Measurements from ENCODE around the gene PFKL.
"Not testable (repeated sequence)": the region's sequence is repeated elsewhere in the genome, so short reads cannot be mapped to it uniquely, and the experiment has no call there.

The PFKL gene

GRCh38 chr21:44327603-44327974, 27.7 kb downstream of the PFKL start:
- DNase-seq (ENCODE audit: low spot score), result no peak

GRCh38 chr21:44328242-44328895, 28.5 kb downstream of the PFKL start:
- no peak for DNase-seq (ENCODE audit: low spot score)

GRCh38 chr21:44329086-44329889, 29.4 kb downstream of the PFKL start:
- DNase-seq (ENCODE audit: low spot score), result peak; percentile 42

- no peak for DNase-seq (ENCODE audit: low spot score)
Observed at GRCh38 chr21:44329971-44330681, 30.3 kb downstream of the PFKL start.

GRCh38 chr21:44330698-44331097, 30.8 kb downstream of the PFKL start:
- DNase-seq (ENCODE audit: low spot score), result no peak

GRCh38 chr21:44331209-44331608, 31.4 kb downstream of the PFKL start:
- DNase-seq (ENCODE audit: low spot score), result no peak

- no peak for DNase-seq (ENCODE audit: low spot score)
Observed at GRCh38 chr21:44331650-44332307, 31.9 kb downstream of the PFKL start.

- no peak for DNase-seq (ENCODE audit: low spot score)
Observed at GRCh38 chr21:44332383-44332782, 32.5 kb downstream of the PFKL start.

- DNase-seq (ENCODE audit: low spot score), result no peak
Observed at GRCh38 chr21:44332965-44333364, 33.1 kb downstream of the PFKL start.

GRCh38 chr21:44333509-44334328, 33.9 kb downstream of the PFKL start:
- no peak for DNase-seq (ENCODE audit: low spot score)

- DNase-seq (ENCODE audit: low spot score), result no peak
Observed at GRCh38 chr21:44334329-44335030, 34.6 kb downstream of the PFKL start.

GRCh38 chr21:44335266-44336059, 35.6 kb downstream of the PFKL start:
- DNase-seq (ENCODE audit: low spot score), result no peak

- no peak for DNase-seq (ENCODE audit: low spot score)
Observed at GRCh38 chr21:44337449-44337848, 37.6 kb downstream of the PFKL start.

GRCh38 chr21:44337941-44338895, 38.4 kb downstream of the PFKL start:
- peak; percentile 82 for DNase-seq (ENCODE audit: low spot score)

- peak; percentile 95 for DNase-seq (ENCODE audit: low spot score)
Observed at GRCh38 chr21:44338971-44339910, 39.4 kb downstream of the PFKL start, which contains the start of gene CFAP410. CFAP410 (minus strand) TSS chr21:44339390; CDS start chr21:44339194, 196 bp downstream.

GRCh38 chr21:44341726-44342458, 42.0 kb downstream of the PFKL start:
- not testable (repeated sequence) for DNase-seq (ENCODE audit: low spot score)

- not testable (repeated sequence) for DNase-seq (ENCODE audit: low spot score)
Observed at GRCh38 chr21:44342981-44343380, 43.1 kb downstream of the PFKL start.
